ENCODE measurements around the gene STIM2.

- TF ChIP-seq POLR2A (IDR thresholded peaks at IDR 0.05): no peak
- no peak for TF ChIP-seq CTCF (IDR thresholded peaks at IDR 0.05)
Measured at GRCh38 chr4:27008679-27009078, 148.0 kb downstream of the STIM2 start.

All from right lobe of liver (tissue), 4 donors.